ENCODE data around the gene TNNI3K. TPM values are rescaled to one million over a fixed set of nuclear protein-coding genes. Genes with fewer than 3 reads are reported as not detected.

The TNNI3K gene
- total RNA-seq, 1 donor from 2014 or later = not detected

GRCh38 chr1:74425676-74426075 lies 190.5 kb downstream of the TNNI3K start:
- H3K27ac ChIP-seq = no peak overlapping the region
- intact Hi-C loops (cut with DNase I) = no loop called here

DNA sequence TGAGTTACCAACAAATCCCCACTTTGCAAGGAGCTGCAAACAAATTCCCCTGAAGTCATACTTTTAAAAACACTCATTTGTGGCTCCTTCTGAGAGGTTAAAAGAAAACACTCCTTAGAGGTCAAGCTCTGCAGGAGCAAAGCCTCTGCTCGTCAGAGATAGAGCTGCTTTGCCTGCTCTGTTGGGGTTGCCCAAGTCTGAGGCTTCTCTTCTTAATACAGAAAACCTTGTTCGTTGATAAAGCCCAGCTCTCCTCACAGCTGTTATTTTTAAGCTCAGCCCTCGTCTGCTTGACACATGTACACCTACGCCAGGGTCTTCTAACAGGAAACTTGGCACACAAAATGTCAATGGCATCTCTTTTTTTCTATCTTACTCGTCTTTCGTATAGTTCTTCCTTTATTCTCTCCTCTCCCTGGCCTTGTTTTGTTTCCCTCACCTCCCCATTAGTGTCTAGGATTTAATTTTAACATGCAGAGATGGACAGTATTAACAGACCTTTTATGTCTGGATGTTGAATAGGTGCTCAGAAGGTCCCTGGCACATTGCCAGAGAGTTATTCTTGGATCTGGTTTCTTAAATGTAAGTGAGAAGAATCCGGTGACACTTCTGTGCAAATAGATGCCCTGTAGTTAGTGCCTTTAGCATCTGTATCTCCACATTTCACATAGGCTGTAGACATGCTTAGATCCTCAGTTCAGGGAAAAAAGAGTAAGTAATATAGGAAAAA lies 191.2 kb downstream of the TNNI3K start:
- Histone ChIP-seq H3K9me3 (no peaks in the 10 kb centered on the region), H3K4me3 (no peak overlapping the region), H3K27ac (no peak overlapping the region), H3K36me3 (no peaks in the 10 kb centered on the region), H3K4me1 (no peaks in the 10 kb centered on the region), H3K27me3 (no peaks in the 10 kb centered on the region)
- no peak for DNase-seq (ENCODE audit: extremely low spot score in 2 of 2)
- no peak for TF ChIP-seq POLR2A (IDR thresholded peaks at IDR 0.05)
- no peak for TF ChIP-seq CTCF (IDR thresholded peaks at IDR 0.05)
- no peak for TF ChIP-seq POLR2AphosphoS5 (IDR thresholded peaks at IDR 0.05; ENCODE audit: insufficient read depth in 1 of 2, low read depth in 1 of 2)
- intact Hi-C loops (cut with DNase I) = no loop called here

More at GRCh38 chr1:74425676-74426075, 190.5 kb downstream of the TNNI3K start:
- Histone ChIP-seq H3K9me3 (no peaks in the 10 kb centered on the region), H3K27me3 (no peaks in the 10 kb centered on the region), H3K4me3 (no peak overlapping the region), H3K4me1 (no peaks in the 10 kb centered on the region), H3K36me3 (no peaks in the 10 kb centered on the region)
- TF ChIP-seq POLR2AphosphoS5 (IDR thresholded peaks at IDR 0.05; ENCODE audit: insufficient read depth in 1 of 2, low read depth in 1 of 2) (no peak), CTCF (IDR thresholded peaks at IDR 0.05) (no peak), POLR2A (IDR thresholded peaks at IDR 0.05) (no peak)
- DNase-seq (ENCODE audit: extremely low spot score in 2 of 2) = no peak

DNA sequence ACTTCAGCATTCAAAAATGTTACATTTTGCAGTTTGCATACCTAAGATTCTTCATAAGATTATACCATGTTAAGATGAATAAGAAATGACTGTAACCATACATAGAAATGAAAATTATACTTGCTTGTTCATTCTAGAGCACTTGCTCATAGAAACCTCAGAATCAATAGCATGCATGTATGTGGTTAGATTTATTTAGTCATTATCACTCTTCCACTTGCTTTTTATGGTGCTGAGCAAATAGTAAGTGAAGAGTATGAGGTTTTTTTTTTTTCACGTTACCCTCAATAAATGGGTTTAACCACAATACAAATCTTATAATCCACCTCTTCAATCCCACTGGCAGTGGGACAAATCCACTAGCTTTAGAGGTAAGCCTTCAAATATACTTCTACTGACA lies 192.5 kb downstream of the TNNI3K start:
- Histone ChIP-seq H3K36me3 (no peaks in the 10 kb centered on the region), H3K27me3 (no peaks in the 10 kb centered on the region), H3K4me3 (no peak overlapping the region), H3K9me3 (no peaks in the 10 kb centered on the region), H3K4me1 (no peaks in the 10 kb centered on the region), H3K27ac (no peak overlapping the region)
- intact Hi-C loops (cut with DNase I) = no loop called here
- TF ChIP-seq POLR2AphosphoS5 (IDR thresholded peaks at IDR 0.05; ENCODE audit: insufficient read depth in 1 of 2, low read depth in 1 of 2) (no peak), CTCF (IDR thresholded peaks at IDR 0.05) (no peak), POLR2A (IDR thresholded peaks at IDR 0.05) (no peak)
- no peak for DNase-seq (ENCODE audit: extremely low spot score in 2 of 2)

DNA sequence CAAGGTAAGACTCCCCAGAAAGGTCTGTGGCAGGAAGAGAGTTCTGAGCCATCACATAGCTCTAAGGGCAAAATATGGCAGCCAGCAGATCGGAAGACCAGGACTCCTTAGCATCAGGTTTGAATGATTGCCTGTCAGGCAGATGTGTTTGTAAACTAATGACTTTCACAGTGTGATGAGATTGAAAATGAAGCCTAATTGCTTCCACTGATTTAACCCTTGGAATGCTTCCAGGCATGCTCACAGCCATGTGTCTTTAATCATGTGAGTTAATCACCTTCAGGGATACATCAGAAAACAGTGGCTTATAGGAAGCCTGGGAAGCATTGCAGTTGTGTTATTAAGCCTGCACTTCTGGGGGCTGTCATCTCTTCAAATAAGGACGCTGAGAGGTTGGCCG lies 194.4 kb downstream of the TNNI3K start:
- Histone ChIP-seq H3K4me3 (no peak overlapping the region), H3K27ac (no peak overlapping the region), H3K36me3 (no peaks in the 10 kb centered on the region), H3K4me1 (no peaks in the 10 kb centered on the region), H3K27me3 (no peaks in the 10 kb centered on the region), H3K9me3 (no peaks in the 10 kb centered on the region)
- DNase-seq (ENCODE audit: extremely low spot score in 2 of 2) = no peak
- intact Hi-C loops (cut with DNase I) = no loop called here
- TF ChIP-seq POLR2A (IDR thresholded peaks at IDR 0.05) (no peak), POLR2AphosphoS5 (IDR thresholded peaks at IDR 0.05; ENCODE audit: insufficient read depth in 1 of 2, low read depth in 1 of 2) (no peak), CTCF (IDR thresholded peaks at IDR 0.05) (no peak)

DNA sequence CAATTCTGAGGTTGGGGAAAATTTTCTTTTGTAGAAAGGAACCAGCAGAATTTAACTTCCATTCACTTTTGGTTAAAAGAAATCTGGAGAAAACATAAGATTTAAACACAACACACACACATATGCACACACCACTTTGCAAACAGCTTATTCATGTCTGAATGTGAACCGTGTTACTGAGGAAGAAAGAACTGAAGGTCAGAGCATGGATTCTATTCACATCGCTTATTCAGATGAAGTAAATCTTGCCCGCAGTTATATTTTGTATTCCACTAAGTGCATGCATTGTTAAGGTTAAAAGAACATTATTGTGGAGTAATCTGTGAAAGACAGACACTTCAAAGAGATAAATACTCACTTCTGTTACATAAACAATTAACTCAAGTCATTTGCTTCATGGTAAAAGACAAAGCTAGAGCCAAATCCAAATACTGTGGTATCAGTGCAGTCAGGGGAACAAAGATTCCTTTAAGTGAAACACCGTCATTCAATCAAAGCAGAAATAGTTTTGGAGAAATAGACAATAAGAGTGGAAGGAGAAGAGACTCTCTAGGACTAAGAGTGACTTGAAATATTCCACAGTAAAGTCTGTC lies 195.3 kb downstream of the TNNI3K start:
- no peaks in the 10 kb centered on the region for H3K9me3 ChIP-seq
- H3K27me3 ChIP-seq = no peaks in the 10 kb centered on the region
- DNase-seq (ENCODE audit: extremely low spot score in 2 of 2) = no peak
- H3K4me1 ChIP-seq = no peaks in the 10 kb centered on the region
- no peaks in the 10 kb centered on the region for H3K36me3 ChIP-seq
- TF ChIP-seq CTCF (IDR thresholded peaks at IDR 0.05) (no peak), POLR2AphosphoS5 (IDR thresholded peaks at IDR 0.05; ENCODE audit: insufficient read depth in 1 of 2, low read depth in 1 of 2) (no peak), POLR2A (IDR thresholded peaks at IDR 0.05) (no peak)
- intact Hi-C loops (cut with DNase I) = no loop called here
- H3K27ac ChIP-seq = no peak overlapping the region
- no peak overlapping the region for H3K4me3 ChIP-seq
